GM18870 (cell line): Measurements from ENCODE around the gene SIRT6.
"Not testable (repeated sequence)": the region's sequence is repeated elsewhere in the genome, so short reads cannot be mapped to it uniquely, and the experiment has no call there.

Experiments used
- ATAC-seq: cut with Tn5 transposase; IDR thresholded peaks from one replicate; pipeline ENCODE4 v1.9.1; 2021; ENCODE audit warnings: moderate library complexity; ENCODE audit not compliant: unreplicated experiment

Gene SIRT6

GRCh38 chr19:4138445-4138844 lies 43.9 kb downstream of the SIRT6 start:
- no peak for ATAC-seq

GRCh38 chr19:4136680-4137088 lies 45.7 kb downstream of the SIRT6 start:
- ATAC-seq, result no peak

GRCh38 chr19:4135386-4135785 lies 47.0 kb downstream of the SIRT6 start:
- ATAC-seq, result not testable (repeated sequence)

DNA sequence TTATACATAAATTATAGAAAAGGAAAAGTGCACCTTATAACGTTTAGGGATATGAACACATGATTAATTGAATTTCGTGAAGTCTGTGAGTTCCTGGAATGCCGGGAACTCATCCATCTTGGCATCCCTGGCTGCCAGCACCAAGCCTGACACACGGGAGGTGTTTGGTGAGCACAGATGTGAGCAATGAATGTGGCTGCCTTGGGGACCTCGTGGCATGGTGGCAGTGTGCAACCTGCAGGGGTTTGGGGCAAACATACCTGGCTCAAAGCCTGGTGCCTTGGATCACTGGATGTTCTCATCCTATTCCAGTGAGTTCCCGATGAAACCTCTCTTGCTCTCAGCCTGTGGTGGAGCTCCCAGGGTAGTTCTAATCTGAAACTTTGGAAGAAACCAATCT lies 48.0 kb downstream of the SIRT6 start:
- no peak for ATAC-seq

GRCh38 chr19:4130744-4131438 lies 51.5 kb downstream of the SIRT6 start:
- ATAC-seq, result no peak

GRCh38 chr19:4129050-4129449 lies 53.3 kb downstream of the SIRT6 start:
- ATAC-seq, result not testable (repeated sequence)

DNA sequence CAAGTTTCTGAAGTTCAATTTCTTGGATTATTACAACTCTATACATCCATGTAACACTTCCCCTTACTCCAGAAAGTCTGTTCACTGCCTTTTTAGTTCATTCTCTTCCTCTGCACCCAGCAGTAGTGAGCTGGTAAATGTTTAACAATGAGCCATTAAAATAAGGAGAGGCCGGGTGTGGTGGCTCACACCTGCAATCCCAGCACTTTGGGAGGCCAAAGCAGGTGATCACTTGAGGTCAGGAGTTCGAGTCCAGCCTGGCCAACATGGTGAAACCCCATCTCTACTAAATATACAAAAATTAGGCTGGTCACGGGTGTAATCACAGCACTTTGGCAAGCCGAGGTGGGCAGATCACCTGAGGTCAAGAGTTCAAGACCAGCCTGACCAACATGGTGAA lies 55.0 kb downstream of the SIRT6 start:
- not testable (repeated sequence) for ATAC-seq

DNA sequence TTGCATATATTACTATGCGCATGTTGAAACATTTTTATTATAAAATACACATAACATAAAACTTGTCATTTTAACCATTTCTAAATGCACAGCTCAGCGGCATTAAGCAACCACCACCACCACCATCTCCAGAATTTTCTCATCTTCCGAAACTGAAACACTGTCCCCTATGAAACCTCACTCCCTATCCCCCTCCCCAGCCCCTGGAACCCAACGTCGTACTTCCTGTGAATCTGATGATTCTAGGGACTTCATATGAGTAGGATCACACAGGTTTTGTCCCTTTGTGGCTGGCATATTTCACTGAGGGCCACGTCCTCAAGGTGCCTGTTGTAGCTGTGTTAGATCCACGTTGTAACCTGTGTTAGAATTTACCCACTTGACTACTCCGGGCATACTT lies 57.7 kb downstream of the SIRT6 start:
- no peak for ATAC-seq
